Astrocyte of the spinal cord (primary cell): ENCODE results near the gene HEMGN.

Experiments used
- DNase-seq: peaks from one replicate; pipeline ENCODE4 v3.0.0; 2011; ENCODE audit warnings: low read depth, low spot score
- H3K4me3 ChIP-seq: 2 replicates; pipeline ENCODE4 v1.5.1; 2011; ENCODE audit warnings: low read depth, mild to moderate bottlenecking, low read length, moderate library complexity
- CTCF ChIP-seq: IDR thresholded peaks from 2 replicates; pipeline ENCODE4 v1.5.1; 2012; ENCODE audit warnings: low read depth, mild to moderate bottlenecking, low read length, inconsistent platforms
- in situ Hi-C: cut with HindIII; loops from 2 replicates; pipeline ENCODE4 v1.10.0; 2017; ENCODE audit warnings: low sequenced_read_pairs

The HEMGN gene

GRCh38 chr9:97933297-97933998 lies 4.5 kb downstream of the HEMGN start:
- TF ChIP-seq CTCF: no peak
- in situ Hi-C loops: no loop called here

GRCh38 chr9:97930972-97931371 lies 7.0 kb downstream of the HEMGN start:
- in situ Hi-C loops: no loop called here
- no peak for TF ChIP-seq CTCF
- no peak overlapping the region for H3K4me3 ChIP-seq
- DNase-seq: no peak

More at GRCh38 chr9:97933297-97933998, 4.5 kb downstream of the HEMGN start:
- no peak overlapping the region for H3K4me3 ChIP-seq
- no peak for DNase-seq

- no peak for TF ChIP-seq CTCF
- H3K4me3 ChIP-seq: no peak overlapping the region
- DNase-seq: no peak
- in situ Hi-C loops: no loop called here
These were observed 8.9 kb downstream of the HEMGN start for GRCh38 chr9:97928986-97929604.

GRCh38 chr9:97925497-97926334 lies 12.3 kb downstream of the HEMGN start:
- in situ Hi-C loops: no loop called here

GRCh38 chr9:97924386-97924785 lies 13.6 kb downstream of the HEMGN start:
- no peak for DNase-seq
- TF ChIP-seq CTCF: no peak
- in situ Hi-C loops: no loop called here
- no peak overlapping the region for H3K4me3 ChIP-seq

More at GRCh38 chr9:97925497-97926334, 12.3 kb downstream of the HEMGN start:
- H3K4me3 ChIP-seq: no peak overlapping the region
- no peak for TF ChIP-seq CTCF
- no peak for DNase-seq

- in situ Hi-C loops: no loop called here
- peak; percentile 64 for TF ChIP-seq CTCF
- peak overlapping the region; percentile 16 for H3K4me3 ChIP-seq
- peak; percentile 85 for DNase-seq
These were observed 14.4 kb downstream of the HEMGN start for GRCh38 chr9:97923529-97924108.
